AG10803 (cell line): ENCODE data around the gene RPSA.

Experiments
- DNase-seq: peaks from one replicate; pipeline ENCODE4 v3.0.0; 2010; ENCODE audit warnings: low read depth
- H3K4me3 ChIP-seq: 2 replicates; pipeline ENCODE4 v1.5.1; 2011; ENCODE audit warnings: mild to moderate bottlenecking, low read length, control low read depth
- CTCF ChIP-seq: conservative IDR thresholded peaks from 2 replicates; pipeline ENCODE4 v1.5.1; 2011; ENCODE audit warnings: mild to moderate bottlenecking, low read length, control low read depth, inconsistent platforms

RPSA gene

GRCh38 chr3:39407773-39408492 is 1.4 kb downstream of the RPSA start:
- DNase-seq: peak; percentile 33
- no peak for TF ChIP-seq CTCF
- H3K4me3 ChIP-seq: peak overlapping the region; percentile 74

- no peak for TF ChIP-seq CTCF
- no peak for DNase-seq
- H3K4me3 ChIP-seq: no peak overlapping the region
Measured at GRCh38 chr3:39408493-39409372, 2.2 kb downstream of the RPSA start.

GRCh38 chr3:39409514-39410136 is 3.1 kb downstream of the RPSA start:
- no peak for DNase-seq
- no peak overlapping the region for H3K4me3 ChIP-seq
- no peak for TF ChIP-seq CTCF

GRCh38 chr3:39410893-39411292 is 4.4 kb downstream of the RPSA start:
- DNase-seq: no peak
- TF ChIP-seq CTCF: no peak
- H3K4me3 ChIP-seq: no peak overlapping the region

GRCh38 chr3:39412668-39413260 is 6.2 kb downstream of the RPSA start:
- DNase-seq: no peak
- no peak for TF ChIP-seq CTCF
- no peak overlapping the region for H3K4me3 ChIP-seq

GRCh38 chr3:39413691-39414420 is 7.3 kb downstream of the RPSA start:
- no peak for TF ChIP-seq CTCF
- peak; percentile 45 for DNase-seq
- H3K4me3 ChIP-seq: no peak overlapping the region
